K562 (cell line): ENCODE data around the gene UBE2QL1.

Experiments
- ATF3 ChIP-seq, 2 experiments: fragments of 450-650 bp in 1 of 2; sonication (generic) in 1 of 2; formaldehyde crosslinking in 1 of 2; IDR thresholded peaks in 1 of 2; conservative IDR thresholded peaks in 1 of 2; 2 replicates each; pipeline versions ENCODE4 v1.6.1 to v1.8.1; 2016 to 2023; ENCODE audit warnings: mild to moderate bottlenecking in 2 of 2, moderate library complexity in 2 of 2, inconsistent platforms in 1 of 2, missing genetic modification reagents in 1 of 2
- CTCF ChIP-seq, 3 experiments: IDR thresholded peaks in 2 of 3; conservative IDR thresholded peaks in 1 of 3; 2 replicates each; pipeline ENCODE4 v1.5.1; 2011 to 2012; ENCODE audit warnings: low read length in 3 of 3, mild to moderate bottlenecking in 3 of 3, control low read depth in 2 of 3, improper control_type of control experiment in 1 of 3, inconsistent platforms in 1 of 3, low read depth in 1 of 3, mixed read lengths in 1 of 3, moderate library complexity in 1 of 3; ENCODE audit not compliant: insufficient read depth in 2 of 3
- EGR1 ChIP-seq: fragments of 450-650 bp; conservative IDR thresholded peaks from 2 replicates; pipeline ENCODE4 v1.6.1; 2017; ENCODE audit warnings: mild to moderate bottlenecking
- GMEB1 ChIP-seq: fragments of 250-450 bp; sonication (Bioruptor Pico); IDR thresholded peaks from 2 replicates; pipeline ENCODE4 v1.4.0; 2020; ENCODE audit warnings: mild to moderate bottlenecking
- MLLT1 ChIP-seq, 2 experiments: fragments of 450-650 bp; IDR thresholded peaks; 2 replicates each; pipeline ENCODE4 v1.6.1; 2016
- SRF ChIP-seq, 2 experiments: fragments of 250-450, 450-650 bp in 1 of 2; sonication (Bioruptor Pico) in 1 of 2; sonication (generic) in 1 of 2; formaldehyde crosslinking; IDR thresholded peaks; 2 replicates each; pipeline versions ENCODE4 v1.5.0 to v1.5.1; 2020 to 2022; ENCODE audit warnings: mild to moderate bottlenecking in 1 of 2, missing genetic modification reagents in 1 of 2
- TSC22D4 ChIP-seq: fragments of 450-650 bp; IDR thresholded peaks from 2 replicates; pipeline ENCODE4 v1.6.1; 2016; ENCODE audit warnings: missing genetic modification characterization, missing biosample characterization, control low read depth
- ZNF212 ChIP-seq: fragments of 450-650 bp; formaldehyde crosslinking; IDR thresholded peaks from 2 replicates; pipeline ENCODE4 v1.4.0; 2020; ENCODE audit warnings: mild to moderate bottlenecking
- ZNF583 ChIP-seq: fragments of 250-450 bp; sonication (Bioruptor Pico); IDR thresholded peaks from 2 replicates; pipeline ENCODE4 v1.4.0; 2020
- TF ChIP-seq, protein P1 (sequence below): sonication (generic); formaldehyde crosslinking; IDR thresholded peaks from 2 replicates; pipeline ENCODE4 v1.8.0; 2023; ENCODE audit warnings: mild to moderate bottlenecking, missing genetic modification reagents
- TF ChIP-seq, protein P2 (sequence below): fragments of 250-450 bp; sonication (Bioruptor Pico); IDR thresholded peaks from 2 replicates; pipeline ENCODE4 v1.5.0; 2020; ENCODE audit warnings: mild to moderate bottlenecking, borderline replicate concordance
- TF ChIP-seq, protein P3 (sequence below), 3 experiments: fragments of 200-800 bp in 1 of 3; sonication (Bioruptor generic) in 1 of 3; sonication (generic) in 1 of 3; formaldehyde crosslinking in 1 of 3; IDR thresholded peaks; 2 replicates each; pipeline versions ENCODE4 v1.6.1 to v1.8.0; 2016 to 2022; ENCODE audit warnings: mild to moderate bottlenecking in 2 of 3, missing compliant biosample characterization in 2 of 3, missing genetic modification characterization in 2 of 3, missing genetic modification reagents in 1 of 3

- TF ChIP-seq EGR1 (no peak), CTCF (IDR thresholded peaks at IDR 0.05 in 2 of 3, conservative IDR thresholded peaks at IDR 0.05 in 1 of 3; ENCODE audit: insufficient read depth in 2 of 3, low read depth in 1 of 3, low read length in 3 of 3) (no peak), GMEB1 (CRISPR knock-in tag) (no peak), ZNF212 (CRISPR knock-in tag) (no peak), SRF (CRISPR knock-in tag; IDR thresholded peaks at IDR 0.05) (no peak), TSC22D4 (tag) (no peak), MLLT1 (IDR thresholded peaks at IDR 0.05) (no peak), ATF3 (IDR thresholded peaks at IDR 0.05) (no peak), ATF3 (CRISPR knock-in tag; conservative IDR thresholded peaks at IDR 0.05) (no peak), ZNF583 (CRISPR knock-in tag) (no peak)
- TF ChIP-seq, protein P1, sequence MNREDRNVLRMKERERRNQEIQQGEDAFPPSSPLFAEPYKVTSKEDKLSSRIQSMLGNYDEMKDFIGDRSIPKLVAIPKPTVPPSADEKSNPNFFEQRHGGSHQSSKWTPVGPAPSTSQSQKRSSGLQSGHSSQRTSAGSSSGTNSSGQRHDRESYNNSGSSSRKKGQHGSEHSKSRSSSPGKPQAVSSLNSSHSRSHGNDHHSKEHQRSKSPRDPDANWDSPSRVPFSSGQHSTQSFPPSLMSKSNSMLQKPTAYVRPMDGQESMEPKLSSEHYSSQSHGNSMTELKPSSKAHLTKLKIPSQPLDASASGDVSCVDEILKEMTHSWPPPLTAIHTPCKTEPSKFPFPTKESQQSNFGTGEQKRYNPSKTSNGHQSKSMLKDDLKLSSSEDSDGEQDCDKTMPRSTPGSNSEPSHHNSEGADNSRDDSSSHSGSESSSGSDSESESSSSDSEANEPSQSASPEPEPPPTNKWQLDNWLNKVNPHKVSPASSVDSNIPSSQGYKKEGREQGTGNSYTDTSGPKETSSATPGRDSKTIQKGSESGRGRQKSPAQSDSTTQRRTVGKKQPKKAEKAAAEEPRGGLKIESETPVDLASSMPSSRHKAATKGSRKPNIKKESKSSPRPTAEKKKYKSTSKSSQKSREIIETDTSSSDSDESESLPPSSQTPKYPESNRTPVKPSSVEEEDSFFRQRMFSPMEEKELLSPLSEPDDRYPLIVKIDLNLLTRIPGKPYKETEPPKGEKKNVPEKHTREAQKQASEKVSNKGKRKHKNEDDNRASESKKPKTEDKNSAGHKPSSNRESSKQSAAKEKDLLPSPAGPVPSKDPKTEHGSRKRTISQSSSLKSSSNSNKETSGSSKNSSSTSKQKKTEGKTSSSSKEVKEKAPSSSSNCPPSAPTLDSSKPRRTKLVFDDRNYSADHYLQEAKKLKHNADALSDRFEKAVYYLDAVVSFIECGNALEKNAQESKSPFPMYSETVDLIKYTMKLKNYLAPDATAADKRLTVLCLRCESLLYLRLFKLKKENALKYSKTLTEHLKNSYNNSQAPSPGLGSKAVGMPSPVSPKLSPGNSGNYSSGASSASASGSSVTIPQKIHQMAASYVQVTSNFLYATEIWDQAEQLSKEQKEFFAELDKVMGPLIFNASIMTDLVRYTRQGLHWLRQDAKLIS (CRISPR knock-in tag) = no peak
- TF ChIP-seq, protein P2, sequence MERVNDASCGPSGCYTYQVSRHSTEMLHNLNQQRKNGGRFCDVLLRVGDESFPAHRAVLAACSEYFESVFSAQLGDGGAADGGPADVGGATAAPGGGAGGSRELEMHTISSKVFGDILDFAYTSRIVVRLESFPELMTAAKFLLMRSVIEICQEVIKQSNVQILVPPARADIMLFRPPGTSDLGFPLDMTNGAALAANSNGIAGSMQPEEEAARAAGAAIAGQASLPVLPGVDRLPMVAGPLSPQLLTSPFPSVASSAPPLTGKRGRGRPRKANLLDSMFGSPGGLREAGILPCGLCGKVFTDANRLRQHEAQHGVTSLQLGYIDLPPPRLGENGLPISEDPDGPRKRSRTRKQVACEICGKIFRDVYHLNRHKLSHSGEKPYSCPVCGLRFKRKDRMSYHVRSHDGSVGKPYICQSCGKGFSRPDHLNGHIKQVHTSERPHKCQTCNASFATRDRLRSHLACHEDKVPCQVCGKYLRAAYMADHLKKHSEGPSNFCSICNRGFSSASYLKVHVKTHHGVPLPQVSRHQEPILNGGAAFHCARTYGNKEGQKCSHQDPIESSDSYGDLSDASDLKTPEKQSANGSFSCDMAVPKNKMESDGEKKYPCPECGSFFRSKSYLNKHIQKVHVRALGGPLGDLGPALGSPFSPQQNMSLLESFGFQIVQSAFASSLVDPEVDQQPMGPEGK (CRISPR knock-in tag) = no peak
- TF ChIP-seq, protein P3, sequence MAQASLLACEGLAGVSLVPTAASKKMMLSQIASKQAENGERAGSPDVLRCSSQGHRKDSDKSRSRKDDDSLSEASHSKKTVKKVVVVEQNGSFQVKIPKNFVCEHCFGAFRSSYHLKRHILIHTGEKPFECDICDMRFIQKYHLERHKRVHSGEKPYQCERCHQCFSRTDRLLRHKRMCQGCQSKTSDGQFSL (CRISPR knock-in tag; IDR thresholded peaks at IDR 0.05) = no peak
- TF ChIP-seq, protein P3 (tag; IDR thresholded peaks at IDR 0.05) = no peak
Observed at GRCh38 chr5:6497262-6497661, 48.6 kb downstream of the UBE2QL1 start.
